GM12878 (cell line): Measurements from ENCODE around the gene RANGAP1. TPM values are rescaled to one million over a fixed set of nuclear protein-coding genes. Genes with fewer than 3 reads are reported as not detected.

Experiments
- ATAC-seq: fragments of 200-7000 bp; cut with Tn5 transposase; 3 replicates; pipeline ENCODE4 v1.9.1; 2020; ENCODE audit warnings: mild to moderate bottlenecking, moderate library complexity
- BruUV-seq: library from RNA; stranded (reverse); fragments of 400-500 nt; replicated peaks from 2 replicates; lab custom pipeline; 2021; lab: Mats Ljungman, UMichigan
- CTCF ChIA-PET: fragments of 300-600 bp; sonication (Branson Sonifier 250); formaldehyde crosslinking; extraction: SDS; loops from one replicate; lab custom pipeline; 2021; ENCODE audit warnings: inconsistent platforms; lab: Yijun Ruan, JAX
- POLR2A ChIA-PET: fragments of 350-600 bp; formaldehyde crosslinking; extraction: SDS; loops from one replicate; lab custom pipeline; 2021; ENCODE audit warnings: inconsistent platforms; lab: Charles Lee
- RAD21 ChIA-PET: fragments of 300-600 bp; sonication (Branson Sonifier 250); formaldehyde crosslinking; loops from one replicate; lab custom pipeline; 2023; ENCODE audit warnings: antibody characterized with exemption; ENCODE audit not compliant: unreplicated experiment; lab: Charles Lee
- SMC1A ChIA-PET: fragments of 300-600 bp; sonication (Branson Sonifier 250); formaldehyde crosslinking; loops from one replicate; lab custom pipeline; 2023; ENCODE audit not compliant: unreplicated experiment, uncharacterized antibody; lab: Charles Lee
- DNase-seq: peaks from one replicate; pipeline ENCODE4 v3.0.0-alpha.2; 2011; ENCODE audit warnings: low read depth, low spot score
- FAIRE-seq: peaks from 3 replicates; lab custom pipeline; 2011; peaks lifted over from hg19 to GRCh38; lab: Jason Lieb, UNC
- H2AFZ ChIP-seq: 2 replicates; pipeline ENCODE4 v1.6.0; 2011; ENCODE audit warnings: low read depth, low read length, control low read depth; ENCODE audit not compliant: control insufficient read depth
- H3K27ac ChIP-seq: 2 replicates; pipeline ENCODE4 v1.5.1; 2011; ENCODE audit warnings: control low read depth; ENCODE audit not compliant: control insufficient read depth, insufficient read depth
- H3K27me3 ChIP-seq, 2 experiments: replicated peaks in 1 of 2; 2 replicates each; pipeline versions ENCODE4 v1.6.0 to v1.6.1; 2011; ENCODE audit warnings: low read length in 1 of 2; ENCODE audit not compliant: control insufficient read depth in 2 of 2, insufficient read depth in 2 of 2
- H3K36me3 ChIP-seq, 2 experiments: 2 replicates each; pipeline ENCODE4 v1.5.1; 2011; ENCODE audit warnings: low read length in 1 of 2; ENCODE audit not compliant: control insufficient read depth in 2 of 2, insufficient read depth in 2 of 2
- H3K4me1 ChIP-seq: 2 replicates; pipeline ENCODE4 v1.6.1; 2011; ENCODE audit warnings: mild to moderate bottlenecking, low read length, moderate library complexity, mixed read lengths; ENCODE audit not compliant: control insufficient read depth, insufficient read depth
- H3K4me2 ChIP-seq: 2 replicates; pipeline ENCODE4 v1.6.0; 2011; ENCODE audit warnings: control low read depth; ENCODE audit not compliant: control insufficient read depth, insufficient read depth
- H3K4me3 ChIP-seq: fragments of 200-600 bp; sonication (generic); 2 replicates; pipeline ENCODE4 v1.5.1; 2016
- H3K79me2 ChIP-seq: 2 replicates; pipeline ENCODE4 v1.6.0; 2011; ENCODE audit warnings: low read length; ENCODE audit not compliant: control insufficient read depth, insufficient read depth
- H3K9ac ChIP-seq: 2 replicates; pipeline ENCODE4 v1.8.0; 2011; ENCODE audit warnings: low read length, control low read depth, mixed read lengths; ENCODE audit not compliant: control insufficient read depth, insufficient read depth
- H3K9me3 ChIP-seq: replicated peaks from 3 replicates; pipeline ENCODE4 v1.5.1; 2011; ENCODE audit warnings: mild to moderate bottlenecking, low read length; ENCODE audit not compliant: control insufficient read depth, insufficient read depth
- H4K20me1 ChIP-seq: 2 replicates; pipeline ENCODE4 v1.6.0; 2011; ENCODE audit not compliant: control insufficient read depth, insufficient read depth
- CBX3 ChIP-seq: fragments of 200-600 bp; sonication (generic); IDR thresholded peaks from 2 replicates; pipeline ENCODE4 v1.6.1; 2016; ENCODE audit warnings: low read depth, borderline replicate concordance
- ETV6 ChIP-seq, 2 experiments: fragments of 450-650 bp in 1 of 2; IDR thresholded peaks in 1 of 2; conservative IDR thresholded peaks in 1 of 2; 2 replicates each; pipeline ENCODE4 v1.6.1; 2014; ENCODE audit warnings: antibody characterized with exemption in 1 of 2, borderline replicate concordance in 1 of 2, low read depth in 1 of 2, mild to moderate bottlenecking in 1 of 2, moderate library complexity in 1 of 2
- HCFC1 ChIP-seq: fragments of 150-350 bp; IDR thresholded peaks from 2 replicates; pipeline ENCODE4 v1.6.1; 2014; ENCODE audit warnings: low read length
- MEF2B ChIP-seq: fragments of 450-650 bp; IDR thresholded peaks from 2 replicates; pipeline ENCODE4 v1.6.1; 2018; ENCODE audit warnings: mild to moderate bottlenecking, moderate library complexity; ENCODE audit not compliant: partially characterized antibody, poor library complexity, severe bottlenecking
- TAF1 ChIP-seq: IDR thresholded peaks from 2 replicates; pipeline ENCODE4 v1.6.1; 2011; ENCODE audit warnings: mild to moderate bottlenecking, low read depth, low read length, borderline replicate concordance
- ZBED1 ChIP-seq: IDR thresholded peaks from 2 replicates; pipeline ENCODE4 v1.6.1; 2016; ENCODE audit warnings: borderline replicate concordance
- WGBS: methylation state at CpG from one replicate; pipeline ENCODE4 v1.1.6; 2016; ENCODE audit warnings: low lambda C conversion rate; ENCODE audit not compliant: insufficient replicate concordance, insufficient coverage; ENCODE audit errors: missing lambda C conversion rate; 5-methylcytosine and 5-hydroxymethylcytosine counted together
- in situ Hi-C: fragments of 300-500 bp; cut with MboI; formaldehyde crosslinking; loops from 9 replicates; pipeline ENCODE4 v1.14.3; 2018; ENCODE audit warnings: mixed read lengths
- intact Hi-C: fragments of 100-400 bp; cut with micrococcal nuclease; formaldehyde crosslinking; loops from one replicate; pipeline ENCODE4 v1.14.2; 2022; ENCODE audit not compliant: unreplicated experiment
- polyA plus RNA-seq, 11 experiments: library from polyadenylated mRNA; depleted of rRNA in 4 of 11; unstranded in 6 of 11; stranded (reverse) in 5 of 11; fragments of >200 nt; fragmentation: Nextera tagmentation in 4 of 11; fragmentation: Illumina TruSeq in 1 of 11; extraction: Ambion mirVana in 4 of 11; extraction: Trizol in 1 of 11; gene quantifications; 1 replicate in 1 of 11; 2 replicates in 10 of 11; pipeline versions ENCODE4 v1.2.1 to v1.2.3, GENCODE V29; 2011 to 2016; ENCODE audit warnings: inconsistent platforms in 2 of 11, missing spikeins in 2 of 11, low read depth in 1 of 11
- total RNA-seq, 4 experiments: library from RNA; depleted of rRNA in 3 of 4; stranded (reverse); fragments of >200 nt in 3 of 4; fragmentation: Illumina TruSeq in 1 of 4; extraction: Trizol in 1 of 4; gene quantifications; 2 replicates each; pipeline versions ENCODE4 v1.2.1 to v1.2.3, GENCODE V29; 2013 to 2021
- TF ChIP-seq, protein P1 (sequence below): fragments of 450-650 bp; IDR thresholded peaks from 2 replicates; pipeline ENCODE4 v1.6.1; 2017; ENCODE audit warnings: mild to moderate bottlenecking, moderate library complexity
- TF ChIP-seq, protein P2 (sequence below): fragments of 450-650 bp; formaldehyde crosslinking; IDR thresholded peaks from 2 replicates; pipeline ENCODE4 v1.4.0; 2022; ENCODE audit warnings: mild to moderate bottlenecking, moderate library complexity
- TF ChIP-seq, protein P3 (sequence below): fragments of 450-650 bp; IDR thresholded peaks from 2 replicates; pipeline ENCODE4 v1.6.1; 2017; ENCODE audit warnings: mild to moderate bottlenecking, low read depth, inconsistent platforms; ENCODE audit not compliant: poor library complexity, severe bottlenecking
- TF ChIP-seq, protein P4 (sequence below): fragments of 450-650 bp; IDR thresholded peaks from 2 replicates; pipeline ENCODE4 v1.6.1; 2017; ENCODE audit warnings: low read depth, mild to moderate bottlenecking, moderate library complexity

RANGAP1 gene
- total and polyA plus RNA-seq, 10 of the 15 experiments (the other 5 are each of a cell fraction or from before 2014, with no cell fraction given), result 2.5 to 109 (median 60.2) TPM

DNA sequence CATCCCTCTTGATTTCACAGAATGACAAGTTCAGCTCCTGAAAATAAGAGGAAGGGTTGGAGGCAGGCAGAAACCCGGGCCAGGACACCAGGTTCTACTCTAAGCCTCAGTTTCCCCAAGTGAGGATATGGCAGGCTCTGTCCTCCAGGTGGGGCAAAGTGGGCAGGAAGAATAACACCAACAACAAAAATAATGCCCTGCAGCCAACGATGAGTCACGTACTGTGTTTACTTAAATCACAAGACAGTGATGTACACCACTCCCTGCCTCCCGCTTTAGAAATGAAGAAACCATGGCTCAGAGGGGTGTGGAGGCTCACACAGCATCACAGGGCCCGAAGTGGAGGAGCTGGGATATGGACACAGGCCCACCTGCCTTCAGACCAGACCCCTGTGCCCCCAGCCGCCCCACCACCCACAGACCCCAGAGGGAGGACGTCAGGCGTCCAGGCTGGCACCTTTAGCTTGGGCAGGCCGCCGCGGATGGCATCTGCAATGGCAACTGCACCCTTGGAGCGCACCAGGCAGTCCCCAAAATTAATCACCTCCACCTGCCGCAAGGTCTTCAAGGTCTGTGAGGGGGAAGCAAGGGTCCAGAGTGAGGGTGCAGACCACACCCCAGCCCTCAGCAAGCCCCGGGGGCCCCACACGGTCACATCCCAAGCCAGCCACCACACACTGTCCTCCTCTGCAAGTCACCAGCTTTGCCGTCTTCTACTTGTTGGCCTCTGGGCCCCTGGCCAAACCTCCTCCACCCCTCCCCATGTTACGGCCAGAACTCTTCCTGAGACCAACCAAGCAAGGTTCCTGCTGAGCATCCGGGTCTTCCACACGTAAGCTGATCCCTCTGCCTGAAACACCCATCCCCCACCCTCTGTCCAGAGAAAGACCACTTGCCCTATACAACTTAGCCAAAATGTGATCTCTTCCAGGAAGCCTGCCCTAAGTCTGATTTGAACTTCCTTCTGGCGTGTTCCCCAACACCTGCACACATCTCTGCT is 29.4 kb downstream of the RANGAP1 start:
- H3K79me2 ChIP-seq, result no peaks in the 10 kb centered on the region
- no TSS peak for BruUV-seq
- DNase-seq (no peak), FAIRE-seq (no peak), ATAC-seq (no peak)
- in situ Hi-C loops (no loop called here), intact Hi-C loops (no loop called here)
- no peaks in the 10 kb centered on the region for H3K9me3 ChIP-seq
- CTCF ChIA-PET, result no interaction called here
- H3K4me1 ChIP-seq, result no peaks in the 10 kb centered on the region
- H3K4me2 ChIP-seq, result no peak overlapping the region
- SMC1A ChIA-PET, result interaction anchor here (1.0 kb wide), 1 partner anchor 16 kb away, joined by 3 read pairs; the partner anchor contains the start of gene CHADL
- peaks cover 13 to 51% of the 10 kb centered on the region in 2 experiments for H3K36me3 ChIP-seq
- H4K20me1 ChIP-seq, result no peaks in the 10 kb centered on the region
- H3K4me3 ChIP-seq, result no peak overlapping the region
- 96% methylated on average over 20 of the region's 20 CpGs for WGBS
- H3K27ac ChIP-seq, result no peak overlapping the region
- no peak overlapping the region for H3K9ac ChIP-seq
- no peak overlapping the region for H2AFZ ChIP-seq
- POLR2A ChIA-PET, result no interaction called here
- RAD21 ChIA-PET, result no interaction called here
- no peaks in the 10 kb centered on the region for H3K27me3 ChIP-seq
- TF ChIP-seq MEF2B (no peak), ETV6 (conservative IDR thresholded peaks at IDR 0.05 in 1 of 2, IDR thresholded peaks at IDR 0.05 in 1 of 2; ENCODE audit: borderline replicate concordance in 1 of 2, low read depth in 1 of 2) (no peak), TAF1 (no peak), HCFC1 (no peak), ZBED1 (no peak), CBX3 (no peak)
- TF ChIP-seq, protein P1, sequence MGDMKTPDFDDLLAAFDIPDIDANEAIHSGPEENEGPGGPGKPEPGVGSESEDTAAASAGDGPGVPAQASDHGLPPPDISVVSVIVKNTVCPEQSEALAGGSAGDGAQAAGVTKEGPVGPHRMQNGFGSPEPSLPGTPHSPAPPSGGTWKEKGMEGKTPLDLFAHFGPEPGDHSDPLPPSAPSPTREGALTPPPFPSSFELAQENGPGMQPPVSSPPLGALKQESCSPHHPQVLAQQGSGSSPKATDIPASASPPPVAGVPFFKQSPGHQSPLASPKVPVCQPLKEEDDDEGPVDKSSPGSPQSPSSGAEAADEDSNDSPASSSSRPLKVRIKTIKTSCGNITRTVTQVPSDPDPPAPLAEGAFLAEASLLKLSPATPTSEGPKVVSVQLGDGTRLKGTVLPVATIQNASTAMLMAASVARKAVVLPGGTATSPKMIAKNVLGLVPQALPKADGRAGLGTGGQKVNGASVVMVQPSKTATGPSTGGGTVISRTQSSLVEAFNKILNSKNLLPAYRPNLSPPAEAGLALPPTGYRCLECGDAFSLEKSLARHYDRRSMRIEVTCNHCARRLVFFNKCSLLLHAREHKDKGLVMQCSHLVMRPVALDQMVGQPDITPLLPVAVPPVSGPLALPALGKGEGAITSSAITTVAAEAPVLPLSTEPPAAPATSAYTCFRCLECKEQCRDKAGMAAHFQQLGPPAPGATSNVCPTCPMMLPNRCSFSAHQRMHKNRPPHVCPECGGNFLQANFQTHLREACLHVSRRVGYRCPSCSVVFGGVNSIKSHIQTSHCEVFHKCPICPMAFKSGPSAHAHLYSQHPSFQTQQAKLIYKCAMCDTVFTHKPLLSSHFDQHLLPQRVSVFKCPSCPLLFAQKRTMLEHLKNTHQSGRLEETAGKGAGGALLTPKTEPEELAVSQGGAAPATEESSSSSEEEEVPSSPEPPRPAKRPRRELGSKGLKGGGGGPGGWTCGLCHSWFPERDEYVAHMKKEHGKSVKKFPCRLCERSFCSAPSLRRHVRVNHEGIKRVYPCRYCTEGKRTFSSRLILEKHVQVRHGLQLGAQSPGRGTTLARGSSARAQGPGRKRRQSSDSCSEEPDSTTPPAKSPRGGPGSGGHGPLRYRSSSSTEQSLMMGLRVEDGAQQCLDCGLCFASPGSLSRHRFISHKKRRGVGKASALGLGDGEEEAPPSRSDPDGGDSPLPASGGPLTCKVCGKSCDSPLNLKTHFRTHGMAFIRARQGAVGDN, result no peak
- TF ChIP-seq, protein P2, sequence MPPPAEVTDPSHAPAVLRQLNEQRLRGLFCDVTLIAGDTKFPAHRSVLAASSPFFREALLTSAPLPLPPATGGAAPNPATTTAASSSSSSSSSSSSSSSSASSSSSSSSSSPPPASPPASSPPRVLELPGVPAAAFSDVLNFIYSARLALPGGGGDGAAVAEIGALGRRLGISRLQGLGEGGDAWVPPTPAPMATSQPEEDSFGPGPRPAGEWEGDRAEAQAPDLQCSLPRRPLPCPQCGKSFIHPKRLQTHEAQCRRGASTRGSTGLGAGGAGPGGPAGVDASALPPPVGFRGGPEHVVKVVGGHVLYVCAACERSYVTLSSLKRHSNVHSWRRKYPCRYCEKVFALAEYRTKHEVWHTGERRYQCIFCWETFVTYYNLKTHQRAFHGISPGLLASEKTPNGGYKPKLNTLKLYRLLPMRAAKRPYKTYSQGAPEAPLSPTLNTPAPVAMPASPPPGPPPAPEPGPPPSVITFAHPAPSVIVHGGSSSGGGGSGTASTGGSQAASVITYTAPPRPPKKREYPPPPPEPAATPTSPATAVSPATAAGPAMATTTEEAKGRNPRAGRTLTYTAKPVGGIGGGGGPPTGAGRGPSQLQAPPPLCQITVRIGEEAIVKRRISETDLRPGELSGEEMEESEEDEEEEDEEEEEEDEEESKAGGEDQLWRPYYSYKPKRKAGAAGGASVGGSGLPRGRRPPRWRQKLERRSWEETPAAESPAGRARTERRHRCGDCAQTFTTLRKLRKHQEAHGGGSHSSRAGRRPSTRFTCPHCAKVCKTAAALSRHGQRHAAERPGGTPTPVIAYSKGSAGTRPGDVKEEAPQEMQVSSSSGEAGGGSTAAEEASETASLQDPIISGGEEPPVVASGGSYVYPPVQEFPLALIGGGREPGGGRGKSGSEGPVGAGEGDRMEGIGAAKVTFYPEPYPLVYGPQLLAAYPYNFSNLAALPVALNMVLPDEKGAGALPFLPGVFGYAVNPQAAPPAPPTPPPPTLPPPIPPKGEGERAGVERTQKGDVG (CRISPR knock-in tag), result no peak
- TF ChIP-seq, protein P3, sequence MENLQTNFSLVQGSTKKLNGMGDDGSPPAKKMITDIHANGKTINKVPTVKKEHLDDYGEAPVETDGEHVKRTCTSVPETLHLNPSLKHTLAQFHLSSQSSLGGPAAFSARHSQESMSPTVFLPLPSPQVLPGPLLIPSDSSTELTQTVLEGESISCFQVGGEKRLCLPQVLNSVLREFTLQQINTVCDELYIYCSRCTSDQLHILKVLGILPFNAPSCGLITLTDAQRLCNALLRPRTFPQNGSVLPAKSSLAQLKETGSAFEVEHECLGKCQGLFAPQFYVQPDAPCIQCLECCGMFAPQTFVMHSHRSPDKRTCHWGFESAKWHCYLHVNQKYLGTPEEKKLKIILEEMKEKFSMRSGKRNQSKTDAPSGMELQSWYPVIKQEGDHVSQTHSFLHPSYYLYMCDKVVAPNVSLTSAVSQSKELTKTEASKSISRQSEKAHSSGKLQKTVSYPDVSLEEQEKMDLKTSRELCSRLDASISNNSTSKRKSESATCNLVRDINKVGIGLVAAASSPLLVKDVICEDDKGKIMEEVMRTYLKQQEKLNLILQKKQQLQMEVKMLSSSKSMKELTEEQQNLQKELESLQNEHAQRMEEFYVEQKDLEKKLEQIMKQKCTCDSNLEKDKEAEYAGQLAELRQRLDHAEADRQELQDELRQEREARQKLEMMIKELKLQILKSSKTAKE, result no peak
- TF ChIP-seq, protein P4, sequence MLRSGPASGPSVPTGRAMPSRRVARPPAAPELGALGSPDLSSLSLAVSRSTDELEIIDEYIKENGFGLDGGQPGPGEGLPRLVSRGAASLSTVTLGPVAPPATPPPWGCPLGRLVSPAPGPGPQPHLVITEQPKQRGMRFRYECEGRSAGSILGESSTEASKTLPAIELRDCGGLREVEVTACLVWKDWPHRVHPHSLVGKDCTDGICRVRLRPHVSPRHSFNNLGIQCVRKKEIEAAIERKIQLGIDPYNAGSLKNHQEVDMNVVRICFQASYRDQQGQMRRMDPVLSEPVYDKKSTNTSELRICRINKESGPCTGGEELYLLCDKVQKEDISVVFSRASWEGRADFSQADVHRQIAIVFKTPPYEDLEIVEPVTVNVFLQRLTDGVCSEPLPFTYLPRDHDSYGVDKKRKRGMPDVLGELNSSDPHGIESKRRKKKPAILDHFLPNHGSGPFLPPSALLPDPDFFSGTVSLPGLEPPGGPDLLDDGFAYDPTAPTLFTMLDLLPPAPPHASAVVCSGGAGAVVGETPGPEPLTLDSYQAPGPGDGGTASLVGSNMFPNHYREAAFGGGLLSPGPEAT, result no peak
